GM23248 (cell line): ENCODE measurements around the gene DDX27.

Experiments used
- EZH2 ChIP-seq: fragments of 200-600 bp; sonication (generic); IDR thresholded peaks from 2 replicates; pipeline ENCODE4 v1.6.1; 2018; ENCODE audit warnings: antibody characterized with exemption, mild to moderate bottlenecking; ENCODE audit not compliant: insufficient read depth, poor library complexity, severe bottlenecking
- EZH2phosphoT487 ChIP-seq: fragments of 200-600 bp; sonication (generic); IDR thresholded peaks from 2 replicates; pipeline ENCODE4 v1.6.1; 2018; ENCODE audit warnings: antibody characterized with exemption, moderate library complexity, mild to moderate bottlenecking, low read depth; ENCODE audit not compliant: insufficient read depth

- TF ChIP-seq EZH2, result no peak
- TF ChIP-seq EZH2phosphoT487, result no peak
These were observed 49.7 kb upstream of the DDX27 start for GRCh38 chr20:49169547-49169946.
